DOHH2 (cell line): ENCODE measurements around the gene AHRR.

Experiments used
- EZH2phosphoT487 ChIP-seq: fragments of 200-600 bp; sonication (generic); IDR thresholded peaks from 2 replicates; pipeline ENCODE4 v1.6.1; 2017; ENCODE audit warnings: borderline replicate concordance, mild to moderate bottlenecking, antibody characterized with exemption, low read length, moderate library complexity, mixed read lengths
- TF ChIP-seq, protein P1 (sequence below): fragments of 200-600 bp; sonication (generic); IDR thresholded peaks from one replicate; pipeline ENCODE4 v1.5.1; 2014; ENCODE audit warnings: antibody characterized with exemption, mild to moderate bottlenecking, low read depth, low read length; ENCODE audit not compliant: poor library complexity, severe bottlenecking

DNA sequence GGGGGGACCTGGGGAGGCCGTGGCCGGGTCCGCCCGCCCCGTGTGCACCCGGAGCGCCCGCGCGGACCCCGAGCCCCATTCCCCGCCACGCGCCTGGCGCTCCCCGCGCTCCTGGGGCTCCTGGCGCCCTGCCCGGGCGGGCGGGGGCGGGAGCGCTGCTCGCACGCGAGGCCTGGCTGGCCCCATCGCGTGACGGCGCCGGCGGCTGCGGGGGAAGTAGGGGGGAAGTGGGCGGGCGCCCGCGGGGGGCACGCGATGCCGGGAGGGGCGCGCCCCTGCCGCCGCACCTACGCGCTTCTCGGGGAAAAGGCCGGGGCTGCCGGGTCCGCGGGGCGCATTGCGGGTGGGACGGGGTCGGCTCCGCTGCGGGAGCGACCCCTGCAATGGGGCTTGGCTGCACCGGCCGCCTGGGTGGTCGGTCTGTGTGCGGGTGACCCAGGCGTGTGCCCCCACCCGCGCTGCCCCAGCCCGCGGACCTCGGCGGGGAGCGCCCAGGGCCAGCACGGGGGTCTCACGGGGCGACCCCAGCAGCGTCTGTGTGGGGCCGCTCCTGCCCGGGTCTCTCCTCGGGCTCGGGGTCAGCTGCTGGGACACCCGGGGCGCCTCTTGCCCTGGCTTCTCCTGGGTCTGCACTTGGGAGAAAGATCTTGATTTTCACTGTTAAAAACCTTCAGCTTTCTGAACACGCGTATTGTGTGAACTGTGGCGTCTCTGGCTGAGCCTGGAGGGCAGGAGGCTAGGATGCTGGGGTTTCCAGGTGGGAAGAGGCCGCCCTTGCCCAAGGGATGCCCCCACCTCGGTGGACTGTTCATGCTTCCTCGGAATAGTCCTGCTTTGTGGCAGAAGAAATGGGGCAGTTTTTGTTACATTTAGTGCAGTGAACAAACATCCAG lies 52.4 kb downstream of the AHRR start:
- TF ChIP-seq, protein P1, sequence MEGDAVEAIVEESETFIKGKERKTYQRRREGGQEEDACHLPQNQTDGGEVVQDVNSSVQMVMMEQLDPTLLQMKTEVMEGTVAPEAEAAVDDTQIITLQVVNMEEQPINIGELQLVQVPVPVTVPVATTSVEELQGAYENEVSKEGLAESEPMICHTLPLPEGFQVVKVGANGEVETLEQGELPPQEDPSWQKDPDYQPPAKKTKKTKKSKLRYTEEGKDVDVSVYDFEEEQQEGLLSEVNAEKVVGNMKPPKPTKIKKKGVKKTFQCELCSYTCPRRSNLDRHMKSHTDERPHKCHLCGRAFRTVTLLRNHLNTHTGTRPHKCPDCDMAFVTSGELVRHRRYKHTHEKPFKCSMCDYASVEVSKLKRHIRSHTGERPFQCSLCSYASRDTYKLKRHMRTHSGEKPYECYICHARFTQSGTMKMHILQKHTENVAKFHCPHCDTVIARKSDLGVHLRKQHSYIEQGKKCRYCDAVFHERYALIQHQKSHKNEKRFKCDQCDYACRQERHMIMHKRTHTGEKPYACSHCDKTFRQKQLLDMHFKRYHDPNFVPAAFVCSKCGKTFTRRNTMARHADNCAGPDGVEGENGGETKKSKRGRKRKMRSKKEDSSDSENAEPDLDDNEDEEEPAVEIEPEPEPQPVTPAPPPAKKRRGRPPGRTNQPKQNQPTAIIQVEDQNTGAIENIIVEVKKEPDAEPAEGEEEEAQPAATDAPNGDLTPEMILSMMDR: no peak
- TF ChIP-seq EZH2phosphoT487: no peak
